IMR-90 (cell line): ENCODE results near the gene CST11.

Experiments
- CEBPB ChIP-seq: IDR thresholded peaks from 2 replicates; pipeline ENCODE4 v1.6.1; 2012; ENCODE audit warnings: low read depth, low read length, improper control_type of control experiment
- FOS ChIP-seq: fragments of 150-350 bp; IDR thresholded peaks from 2 replicates; pipeline ENCODE4 v1.6.1; 2016; ENCODE audit warnings: low read depth, low read length
- MXI1 ChIP-seq: IDR thresholded peaks from 2 replicates; pipeline ENCODE4 v1.6.1; 2012; ENCODE audit warnings: low read depth, mild to moderate bottlenecking, low read length, moderate library complexity, borderline replicate concordance
- POLR2A ChIP-seq: IDR thresholded peaks from 2 replicates; pipeline ENCODE4 v1.6.1; 2012; ENCODE audit warnings: mild to moderate bottlenecking, low read depth, low read length
- RCOR1 ChIP-seq: IDR thresholded peaks from 2 replicates; pipeline ENCODE4 v1.6.1; 2012; ENCODE audit warnings: mild to moderate bottlenecking, low read length, improper control_type of control experiment; ENCODE audit not compliant: insufficient replicate concordance
- SMC3 ChIP-seq: fragments of 150-350 bp; IDR thresholded peaks from 2 replicates; pipeline ENCODE4 v1.6.1; 2016; ENCODE audit warnings: low read depth, mild to moderate bottlenecking, antibody characterized with exemption, low read length, moderate library complexity
- TF ChIP-seq, protein P1 (sequence below): conservative IDR thresholded peaks from 2 replicates; pipeline ENCODE4 v1.5.1; 2012; ENCODE audit warnings: mild to moderate bottlenecking, low read depth, low read length, improper control_type of control experiment
- TF ChIP-seq, protein P2 (sequence below): fragments of 150-350 bp; IDR thresholded peaks from 2 replicates; pipeline ENCODE4 v1.6.1; 2017; ENCODE audit warnings: mild to moderate bottlenecking, antibody characterized with exemption, low read length, low read depth

DNA sequence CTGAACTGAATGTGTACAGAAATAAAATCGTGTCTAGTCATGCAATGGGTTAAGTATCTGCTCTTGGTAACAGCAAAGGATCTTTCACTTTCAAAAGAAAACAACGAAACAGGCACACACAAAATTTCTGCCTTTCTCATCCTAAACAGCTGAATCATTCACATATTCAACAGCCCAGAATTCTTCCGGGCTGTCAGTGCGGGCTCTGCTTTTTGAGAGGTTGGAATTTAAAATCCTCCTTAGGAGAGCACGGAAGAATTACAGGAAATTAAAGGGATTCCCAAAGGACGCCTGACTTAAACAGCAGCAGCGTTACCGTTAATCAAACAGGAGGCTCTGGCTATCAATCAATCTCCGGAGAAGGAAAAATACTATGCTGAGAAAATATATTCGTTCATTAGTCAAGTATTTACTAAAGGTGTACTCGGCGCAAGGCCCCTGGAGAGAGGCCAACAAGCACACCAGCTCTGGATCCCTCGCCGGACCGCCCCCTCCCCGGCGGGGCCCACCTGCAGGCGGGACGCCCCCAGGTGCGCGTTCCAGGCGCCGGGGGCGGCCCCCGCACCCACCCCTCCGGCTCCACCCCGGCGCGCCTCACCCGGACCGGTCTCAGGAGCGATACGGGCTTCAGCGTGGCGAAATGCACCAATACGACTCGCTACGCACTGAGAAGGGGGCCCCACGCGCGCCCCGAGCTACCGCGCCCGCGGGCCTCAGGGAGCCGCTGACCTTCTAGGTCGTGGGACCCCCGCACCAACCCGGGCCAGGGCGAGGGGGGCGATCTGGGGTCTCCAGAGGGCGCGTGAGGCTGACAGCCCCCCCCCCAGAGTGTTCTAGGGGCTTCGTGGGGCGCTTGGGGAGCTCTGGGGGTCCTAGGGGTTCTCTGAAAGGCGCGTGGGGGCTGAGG lies 32.4 kb downstream of the CST11 start:
- TF ChIP-seq, protein P1, sequence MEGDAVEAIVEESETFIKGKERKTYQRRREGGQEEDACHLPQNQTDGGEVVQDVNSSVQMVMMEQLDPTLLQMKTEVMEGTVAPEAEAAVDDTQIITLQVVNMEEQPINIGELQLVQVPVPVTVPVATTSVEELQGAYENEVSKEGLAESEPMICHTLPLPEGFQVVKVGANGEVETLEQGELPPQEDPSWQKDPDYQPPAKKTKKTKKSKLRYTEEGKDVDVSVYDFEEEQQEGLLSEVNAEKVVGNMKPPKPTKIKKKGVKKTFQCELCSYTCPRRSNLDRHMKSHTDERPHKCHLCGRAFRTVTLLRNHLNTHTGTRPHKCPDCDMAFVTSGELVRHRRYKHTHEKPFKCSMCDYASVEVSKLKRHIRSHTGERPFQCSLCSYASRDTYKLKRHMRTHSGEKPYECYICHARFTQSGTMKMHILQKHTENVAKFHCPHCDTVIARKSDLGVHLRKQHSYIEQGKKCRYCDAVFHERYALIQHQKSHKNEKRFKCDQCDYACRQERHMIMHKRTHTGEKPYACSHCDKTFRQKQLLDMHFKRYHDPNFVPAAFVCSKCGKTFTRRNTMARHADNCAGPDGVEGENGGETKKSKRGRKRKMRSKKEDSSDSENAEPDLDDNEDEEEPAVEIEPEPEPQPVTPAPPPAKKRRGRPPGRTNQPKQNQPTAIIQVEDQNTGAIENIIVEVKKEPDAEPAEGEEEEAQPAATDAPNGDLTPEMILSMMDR: no peak
- no peak for TF ChIP-seq MXI1
- TF ChIP-seq, protein P2, sequence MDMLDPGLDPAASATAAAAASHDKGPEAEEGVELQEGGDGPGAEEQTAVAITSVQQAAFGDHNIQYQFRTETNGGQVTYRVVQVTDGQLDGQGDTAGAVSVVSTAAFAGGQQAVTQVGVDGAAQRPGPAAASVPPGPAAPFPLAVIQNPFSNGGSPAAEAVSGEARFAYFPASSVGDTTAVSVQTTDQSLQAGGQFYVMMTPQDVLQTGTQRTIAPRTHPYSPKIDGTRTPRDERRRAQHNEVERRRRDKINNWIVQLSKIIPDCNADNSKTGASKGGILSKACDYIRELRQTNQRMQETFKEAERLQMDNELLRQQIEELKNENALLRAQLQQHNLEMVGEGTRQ: no peak
- TF ChIP-seq POLR2A: no peak
- TF ChIP-seq SMC3: no peak
- TF ChIP-seq FOS: no peak
- TF ChIP-seq RCOR1: no peak
- TF ChIP-seq CEBPB: no peak
